Activated T-cell treated with anti-CD3 and anti-CD28 coated beads, Interleukin-2, amount 50 U/mL, for 48 hours (primary cell): Measurements from ENCODE around the gene MR1.

ENCODE experiments used
- DNase-seq, 2 experiments: peaks; one replicate each; pipeline ENCODE4 v3.0.0-alpha.2; 2020

Gene MR1

DNA sequence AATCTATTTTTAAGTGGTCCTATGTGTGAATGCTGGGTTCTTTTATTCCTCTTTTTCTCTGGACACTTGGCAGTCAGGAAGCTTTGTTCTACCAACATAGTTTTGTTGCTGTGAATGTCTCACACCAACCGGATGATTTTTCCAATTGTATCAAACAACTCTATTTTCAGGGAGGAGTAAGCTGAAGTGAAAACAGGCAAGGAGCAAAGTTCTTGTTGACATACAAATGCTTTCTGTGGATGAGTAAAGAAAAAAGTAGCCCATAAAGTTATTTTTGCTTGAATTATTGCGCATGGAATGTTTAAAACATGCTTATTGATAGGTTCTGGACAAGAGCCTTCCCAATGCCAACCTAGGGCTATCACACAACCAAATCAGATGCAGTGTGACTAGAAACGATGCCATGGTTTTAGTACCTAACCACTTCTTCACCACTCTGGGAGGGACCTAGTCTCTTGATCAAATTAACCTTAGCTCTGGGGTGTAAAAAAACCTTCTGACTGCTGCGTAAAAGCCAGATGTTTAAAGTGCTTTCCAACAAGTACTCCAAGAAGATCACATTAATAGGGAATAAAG, 59.2 kb downstream of the MR1 start:
- DNase-seq, result no peak

- DNase-seq, result no peak
These were observed 60.8 kb downstream of the MR1 start for GRCh38 chr1:181094416-181095212.

DNA sequence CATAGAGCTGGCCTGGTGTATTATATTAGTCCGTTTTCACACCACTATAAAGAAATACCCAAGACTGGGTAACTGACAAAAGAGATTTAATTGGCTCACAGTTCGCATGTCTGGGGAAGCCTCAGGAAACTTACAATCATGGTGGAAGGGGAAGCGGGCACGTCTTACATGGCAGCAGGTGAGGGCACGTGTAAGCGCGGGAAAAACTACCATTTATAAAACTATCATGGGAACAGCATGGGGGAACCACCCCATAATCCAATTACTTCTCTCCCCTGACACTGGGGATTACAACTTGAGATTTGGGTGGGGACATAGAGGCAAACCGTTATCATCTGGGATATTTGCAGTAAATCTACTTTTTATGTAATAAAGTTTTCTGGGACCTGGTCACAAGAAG, 61.5 kb downstream of the MR1 start:
- no peak for DNase-seq

GRCh38 chr1:181095763-181096184, 62.0 kb downstream of the MR1 start:
- no peak for DNase-seq

DNA sequence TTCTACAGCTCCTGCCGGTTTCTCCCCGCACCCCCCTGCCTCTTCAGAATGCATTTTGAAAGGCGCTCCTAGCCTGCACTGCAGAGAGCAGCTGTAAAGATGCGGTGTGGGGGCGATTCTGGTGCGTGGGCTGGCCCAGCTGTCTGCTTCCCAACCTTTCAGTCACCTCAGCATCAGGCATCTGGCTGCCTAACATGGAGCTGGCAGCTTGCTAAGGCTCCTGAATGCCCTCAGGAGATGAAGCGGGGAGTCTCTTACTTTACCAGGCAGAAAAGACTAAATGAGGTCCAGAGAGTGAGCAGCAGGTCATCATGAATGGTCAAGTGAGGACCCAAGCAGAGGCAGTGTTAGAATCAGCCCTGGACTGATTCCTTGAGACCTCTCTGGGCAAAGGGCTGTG, 63.5 kb downstream of the MR1 start:
- no peak for DNase-seq

GRCh38 chr1:181099152-181100014, 65.6 kb downstream of the MR1 start:
- DNase-seq, result peak; percentile 58 to 64

GRCh38 chr1:181100015-181100905, 66.5 kb downstream of the MR1 start:
- DNase-seq, result peak; percentile 55 to 63

DNA sequence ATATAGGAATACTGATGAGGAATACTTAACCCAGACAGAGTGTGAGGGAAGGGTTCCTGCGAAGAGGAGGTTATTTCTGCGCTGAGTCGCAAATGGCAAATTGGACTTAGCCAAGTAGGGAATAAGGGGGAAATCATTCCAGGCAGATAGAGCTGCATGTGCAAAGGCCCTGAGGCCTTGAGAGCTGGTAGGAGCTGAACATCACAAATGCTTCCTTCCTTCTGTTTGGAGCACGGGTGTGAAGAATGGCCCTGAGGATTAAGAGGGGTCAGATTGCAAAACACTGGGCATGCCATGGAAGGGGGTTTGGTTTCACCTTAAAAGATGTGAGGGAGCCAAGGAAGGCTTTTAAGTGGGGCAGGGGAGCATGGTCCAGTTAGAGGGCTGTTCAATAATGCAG, 67.2 kb downstream of the MR1 start:
- DNase-seq, result no peak

DNA sequence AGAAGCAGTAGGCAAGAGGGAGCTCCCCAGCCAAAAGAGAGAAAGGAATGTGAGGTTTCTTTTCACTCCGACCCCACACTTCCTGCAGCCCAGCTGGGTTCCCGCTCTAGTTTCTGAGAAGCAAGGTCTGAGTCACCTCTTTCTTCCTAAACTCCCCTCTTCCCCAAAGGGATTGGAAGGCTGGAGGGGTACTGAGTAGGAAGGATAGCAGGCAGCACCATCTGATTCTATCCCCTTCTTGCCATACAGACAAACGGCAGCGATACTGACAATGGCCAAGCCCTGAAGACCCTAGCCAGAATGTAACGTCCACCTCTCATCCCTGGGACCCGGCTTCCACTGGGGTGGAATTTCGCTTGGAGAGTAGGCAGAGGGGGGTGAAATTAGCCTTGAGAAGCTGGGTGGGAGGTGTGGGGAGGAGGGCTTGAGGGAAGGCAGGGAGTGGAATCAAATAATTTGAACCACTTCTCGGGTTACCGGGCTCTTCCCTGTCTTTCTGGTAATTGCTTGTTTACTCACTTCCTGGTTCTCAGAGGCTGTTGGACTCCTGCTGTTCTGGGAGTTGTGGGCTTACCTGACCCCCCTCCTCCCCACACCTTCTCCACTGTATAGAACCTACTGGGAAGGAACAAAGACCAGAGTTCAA, 67.9 kb downstream of the MR1 start:
- DNase-seq, result no peak

GRCh38 chr1:181102841-181103240, 69.1 kb downstream of the MR1 start:
- DNase-seq, result no peak

DNA sequence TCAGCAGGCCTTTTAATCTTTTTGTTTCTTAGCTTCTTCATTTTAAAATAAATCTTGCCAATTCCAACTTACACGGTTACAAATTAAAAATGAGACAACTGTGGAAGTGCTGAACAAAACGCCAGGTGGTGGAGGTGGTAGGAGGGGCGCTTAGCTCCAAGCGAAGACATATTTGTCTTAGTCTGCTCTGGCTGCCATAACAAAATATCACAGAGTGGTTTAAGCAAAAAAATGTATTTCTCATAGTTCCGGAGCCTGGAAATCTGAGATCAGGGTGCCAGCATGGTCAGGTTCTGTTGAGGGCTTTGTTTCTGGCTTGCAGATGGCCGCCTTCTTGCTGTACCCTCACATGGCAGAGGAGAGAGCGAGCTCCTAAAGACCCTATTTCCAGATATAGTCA, 69.6 kb downstream of the MR1 start:
- DNase-seq, result no peak

- DNase-seq, result no peak
These were observed 70.4 kb downstream of the MR1 start for GRCh38 chr1:181104042-181104789.

DNA sequence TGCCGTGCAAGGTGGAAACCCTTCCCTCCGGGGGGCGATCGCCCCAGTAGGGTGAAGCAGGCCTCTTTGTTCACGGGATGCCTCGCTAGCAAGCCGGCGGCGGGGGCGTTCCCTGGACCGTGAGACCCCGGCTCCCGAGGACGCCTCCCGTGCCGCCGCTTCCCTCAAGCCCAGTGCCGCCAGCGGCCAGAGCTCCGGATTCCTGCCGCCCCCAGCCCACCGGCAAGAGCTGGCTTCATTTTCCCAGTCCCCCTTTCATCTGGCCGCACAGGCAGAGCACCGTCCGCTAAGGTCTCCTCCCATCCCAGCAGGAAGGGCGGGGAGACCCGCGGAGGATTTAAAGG, 71.0 kb downstream of the MR1 start:
- peak; percentile 56 to 67 for DNase-seq

- DNase-seq, result peak; percentile 91 to 92
These were observed 71.6 kb downstream of the MR1 start for GRCh38 chr1:181105134-181106021.

GRCh38 chr1:181106022-181106312, 72.2 kb downstream of the MR1 start:
- DNase-seq, result no peak

GRCh38 chr1:181106479-181106878, 72.7 kb downstream of the MR1 start:
- no peak for DNase-seq

DNA sequence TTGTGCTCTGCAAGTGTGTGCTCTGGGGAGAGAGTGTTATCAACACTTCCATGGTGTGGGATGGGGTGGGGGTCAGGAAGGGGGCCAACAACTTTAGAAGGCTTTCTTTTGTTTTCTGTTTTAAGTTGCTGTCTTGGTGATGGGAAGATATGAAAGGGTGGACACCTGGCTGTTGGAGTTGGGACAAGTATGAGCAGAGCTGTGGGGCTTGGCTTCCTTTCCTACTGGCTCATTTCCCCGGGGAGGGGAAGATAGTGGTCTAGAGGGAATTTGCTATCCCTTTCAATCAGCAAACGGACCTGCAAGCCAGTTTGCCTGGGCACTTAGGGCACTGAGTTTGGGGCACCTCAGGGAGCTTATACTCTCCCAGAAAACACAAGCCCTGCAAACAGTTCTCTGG, 73.9 kb downstream of the MR1 start:
- DNase-seq, result no peak

DNA sequence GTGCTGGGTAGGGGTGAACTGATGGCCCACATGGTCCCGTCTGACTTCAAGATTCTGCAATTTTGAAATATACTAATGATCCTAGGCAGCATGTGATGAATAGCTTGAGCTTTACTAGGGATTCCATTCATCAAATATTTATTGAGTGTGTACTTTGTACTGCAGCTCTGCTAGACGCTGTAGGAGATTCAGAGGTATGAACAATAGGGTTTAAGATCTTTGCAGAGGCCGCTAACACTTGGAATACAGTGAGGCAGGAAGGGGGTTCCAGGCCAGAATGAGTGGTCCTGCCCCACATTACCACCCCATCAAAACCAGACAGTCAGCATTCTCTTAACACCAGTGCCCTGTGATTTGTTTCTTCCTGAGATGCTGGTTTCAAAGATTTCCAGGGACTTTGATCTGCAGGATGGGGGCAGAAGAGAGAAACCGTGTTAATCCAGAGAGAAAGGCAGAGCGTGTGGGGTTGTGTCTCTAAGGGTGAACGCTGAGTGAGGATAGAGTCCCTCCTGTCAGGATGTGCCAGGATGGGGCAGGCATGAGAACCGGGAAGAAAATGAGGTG, 74.6 kb downstream of the MR1 start:
- DNase-seq, result no peak

GRCh38 chr1:181110013-181110412, 76.2 kb downstream of the MR1 start:
- no peak for DNase-seq
